Right atrium auricular region (tissue), 2 donors: Measurements from ENCODE around the gene LRBA. TPM values are rescaled to one million over a fixed set of nuclear protein-coding genes. Genes with fewer than 3 reads are reported as not detected.

Experiments used
- DNase-seq: peaks from one replicate; pipeline ENCODE4 v3.0.0-alpha.2; 2019; ENCODE audit warnings: low spot score
- H3K27ac ChIP-seq, 2 donors: fragments of 200-600 bp; sonication (generic); 1 replicate in 1 of 2; 2 replicates in 1 of 2; pipeline ENCODE4 v1.5.1; 2016 to 2019
- H3K27me3 ChIP-seq, 2 donors: fragments of 200-600 bp; sonication (generic); one replicate each; pipeline versions ENCODE4 v1.5.1 to v1.6.0; 2017 to 2019
- H3K36me3 ChIP-seq: fragments of 200-600 bp; sonication (generic); one replicate; pipeline ENCODE4 v1.5.1; 2016
- H3K4me1 ChIP-seq, 2 donors: fragments of 200-600 bp; sonication (generic); one replicate each; pipeline versions ENCODE4 v1.5.1 to v1.6.0; 2017 to 2019
- H3K4me3 ChIP-seq, 2 donors: fragments of 200-600 bp; sonication (generic); 1 replicate in 1 of 2; 2 replicates in 1 of 2; pipeline ENCODE4 v1.5.1; 2017 to 2019; ENCODE audit warnings: mild to moderate bottlenecking in 1 of 2, moderate library complexity in 1 of 2
- H3K9me3 ChIP-seq, 2 donors: fragments of 200-600 bp; sonication (generic); one replicate each; pipeline ENCODE4 v1.5.1; 2019
- CTCF ChIP-seq, 2 donors: fragments of 200-600 bp; sonication (generic); IDR thresholded peaks; one replicate each; pipeline ENCODE4 v1.5.1; 2019; ENCODE audit warnings: antibody characterized with exemption in 2 of 2
- total RNA-seq, 2 donors: library from RNA; depleted of rRNA; stranded (reverse); fragments of >200 nt; gene quantifications; one replicate each; pipeline ENCODE4 v1.1.0, GENCODE V29; 2016

The LRBA gene
- total RNA-seq, 2 donors from 2014 or later, result 20.8 to 37.7 TPM

DNA sequence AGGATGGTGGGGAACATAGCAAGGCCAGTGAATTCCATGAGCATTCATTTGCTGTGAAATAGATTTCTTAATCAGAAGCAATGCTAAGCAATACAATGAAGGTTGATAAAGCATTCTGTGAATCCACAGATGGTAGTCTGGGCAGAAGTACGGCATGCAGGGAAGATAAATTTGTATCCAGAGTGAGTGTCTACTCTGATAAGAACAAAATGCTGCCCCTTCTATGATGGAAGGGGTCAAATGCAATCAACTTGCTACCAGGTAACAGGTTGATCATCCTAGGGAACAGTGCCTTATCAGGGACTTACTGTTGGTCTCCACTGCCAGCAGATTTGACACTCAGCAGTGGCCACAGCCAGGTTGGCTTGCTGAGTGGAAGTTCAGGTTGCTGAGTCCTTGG, 243.7 kb downstream of the LRBA start:
- Histone ChIP-seq H3K27me3 (no peaks in the 10 kb centered on the region), H3K4me3 (no peak overlapping the region), H3K36me3 (no peaks in the 10 kb centered on the region), H3K9me3 (no peaks in the 10 kb centered on the region), H3K27ac (no peak overlapping the region), H3K4me1 (no peaks in the 10 kb centered on the region)
- DNase-seq, result no peak
- no peak for TF ChIP-seq CTCF (IDR thresholded peaks at IDR 0.05)

DNA sequence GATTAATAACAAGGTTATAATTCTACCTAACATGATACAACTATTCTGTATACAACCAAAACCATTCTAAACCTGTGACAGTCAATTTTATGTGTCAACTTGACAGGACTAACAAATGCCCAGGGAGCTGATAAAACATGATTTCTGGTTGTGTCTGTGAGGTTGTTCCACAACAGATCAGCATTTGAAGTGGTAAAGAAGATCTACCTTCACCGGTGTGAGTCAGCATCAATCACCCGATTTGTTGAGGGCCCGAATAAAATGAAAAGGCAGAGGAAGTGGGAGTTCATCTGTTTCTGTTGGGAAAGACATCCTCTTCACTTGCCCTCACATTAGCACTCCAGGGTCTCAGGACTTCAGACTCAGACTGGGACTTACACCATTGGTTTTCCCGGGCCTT, 245.2 kb downstream of the LRBA start:
- no peak overlapping the region for H3K27ac ChIP-seq
- no peaks in the 10 kb centered on the region for H3K4me1 ChIP-seq
- H3K4me3 ChIP-seq, result no peak overlapping the region
- DNase-seq, result no peak
- no peaks in the 10 kb centered on the region for H3K9me3 ChIP-seq
- H3K27me3 ChIP-seq, result no peaks in the 10 kb centered on the region
- no peak for TF ChIP-seq CTCF (IDR thresholded peaks at IDR 0.05)
- no peaks in the 10 kb centered on the region for H3K36me3 ChIP-seq

DNA sequence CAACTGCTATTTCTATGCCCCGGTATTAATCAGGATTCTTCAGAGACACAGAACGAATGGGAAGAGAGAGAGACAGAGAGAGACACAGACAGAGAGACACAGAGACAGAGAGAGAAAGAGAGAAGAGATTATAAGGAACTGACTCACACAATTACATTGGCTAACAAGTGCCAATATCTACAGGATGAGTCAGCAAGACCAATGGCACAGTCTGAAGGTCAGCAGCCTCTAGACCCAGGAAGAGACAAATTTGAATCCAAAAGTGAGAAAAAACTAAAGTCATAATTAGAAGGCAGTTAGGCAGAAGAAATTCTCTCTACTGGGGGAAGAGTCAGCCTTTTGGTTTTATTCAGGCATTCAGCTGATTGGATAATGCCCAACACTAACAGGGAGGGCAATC, 245.8 kb downstream of the LRBA start:
- no peaks in the 10 kb centered on the region for H3K36me3 ChIP-seq
- no peak for DNase-seq
- no peaks in the 10 kb centered on the region for H3K9me3 ChIP-seq
- no peak overlapping the region for H3K27ac ChIP-seq
- no peak for TF ChIP-seq CTCF (IDR thresholded peaks at IDR 0.05)
- H3K27me3 ChIP-seq, result no peaks in the 10 kb centered on the region
- no peaks in the 10 kb centered on the region for H3K4me1 ChIP-seq
- H3K4me3 ChIP-seq, result no peak overlapping the region

- Histone ChIP-seq H3K4me1 (no peaks in the 10 kb centered on the region), H3K27me3 (no peaks in the 10 kb centered on the region), H3K27ac (no peak overlapping the region), H3K36me3 (no peaks in the 10 kb centered on the region), H3K9me3 (no peaks in the 10 kb centered on the region), H3K4me3 (no peak overlapping the region)
- TF ChIP-seq CTCF (IDR thresholded peaks at IDR 0.05), result no peak
- no peak for DNase-seq
These were observed 246.6 kb downstream of the LRBA start for GRCh38 chr4:150768497-150768896.

GRCh38 chr4:150765216-150765615, 249.9 kb downstream of the LRBA start:
- Histone ChIP-seq H3K27me3 (no peaks in the 10 kb centered on the region), H3K4me3 (no peak overlapping the region), H3K27ac (no peak overlapping the region), H3K4me1 (no peaks in the 10 kb centered on the region), H3K36me3 (no peaks in the 10 kb centered on the region), H3K9me3 (no peaks in the 10 kb centered on the region)
- no peak for TF ChIP-seq CTCF (IDR thresholded peaks at IDR 0.05)
- no peak for DNase-seq

GRCh38 chr4:150751648-150752047, 263.4 kb downstream of the LRBA start:
- Histone ChIP-seq H3K36me3 (no peaks in the 10 kb centered on the region), H3K4me1 (no peaks in the 10 kb centered on the region), H3K27me3 (no peaks in the 10 kb centered on the region), H3K9me3 (no peaks in the 10 kb centered on the region), H3K27ac (no peak overlapping the region), H3K4me3 (no peak overlapping the region)
- TF ChIP-seq CTCF (IDR thresholded peaks at IDR 0.05), result no peak
- no peak for DNase-seq
